ENCODE results near the gene CD79B. TPM values are rescaled to one million over a fixed set of nuclear protein-coding genes. Genes with fewer than 3 reads are reported as not detected.

Gene CD79B
- total and polyA plus RNA-seq, 12 donors, result 0.69 to 4.5 (median 2.2) TPM; not detected in 1

DNA sequence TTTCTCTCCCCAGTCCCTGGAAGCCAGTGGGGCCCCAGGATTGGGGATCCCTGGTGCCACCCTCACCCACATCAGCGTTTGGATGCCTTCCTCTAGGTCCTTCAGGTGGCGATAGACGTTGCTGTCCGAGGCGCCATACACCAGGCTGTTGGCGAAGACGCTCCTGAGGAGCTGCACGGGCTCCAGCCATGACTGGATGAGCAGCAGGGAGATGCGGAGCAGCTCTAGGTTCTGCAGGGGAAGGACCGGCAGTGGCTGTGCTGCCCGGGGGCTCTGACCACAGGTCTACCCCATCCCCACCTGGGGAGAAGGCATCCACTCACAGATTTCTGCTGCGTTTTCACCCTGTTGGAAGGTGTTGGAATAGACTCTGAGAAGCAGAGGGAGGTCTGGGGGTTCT lies 51.4 kb downstream of the CD79B start:
- H3K4me3 ChIP-seq, result no peak overlapping the region
- H3K27ac ChIP-seq, result no peak overlapping the region
- WGBS, 4 donors, result 85 to 92% (median 88%) methylated on average over 4 to 12 of the region's 12 CpGs
- H3K9me3 ChIP-seq (replicated peaks in 1 of 3), result no peaks in the 10 kb centered on the region
- DNase-seq, result no peak
- intact Hi-C loops (cut with DNase I), result no loop called here
- TF ChIP-seq, protein P1, sequence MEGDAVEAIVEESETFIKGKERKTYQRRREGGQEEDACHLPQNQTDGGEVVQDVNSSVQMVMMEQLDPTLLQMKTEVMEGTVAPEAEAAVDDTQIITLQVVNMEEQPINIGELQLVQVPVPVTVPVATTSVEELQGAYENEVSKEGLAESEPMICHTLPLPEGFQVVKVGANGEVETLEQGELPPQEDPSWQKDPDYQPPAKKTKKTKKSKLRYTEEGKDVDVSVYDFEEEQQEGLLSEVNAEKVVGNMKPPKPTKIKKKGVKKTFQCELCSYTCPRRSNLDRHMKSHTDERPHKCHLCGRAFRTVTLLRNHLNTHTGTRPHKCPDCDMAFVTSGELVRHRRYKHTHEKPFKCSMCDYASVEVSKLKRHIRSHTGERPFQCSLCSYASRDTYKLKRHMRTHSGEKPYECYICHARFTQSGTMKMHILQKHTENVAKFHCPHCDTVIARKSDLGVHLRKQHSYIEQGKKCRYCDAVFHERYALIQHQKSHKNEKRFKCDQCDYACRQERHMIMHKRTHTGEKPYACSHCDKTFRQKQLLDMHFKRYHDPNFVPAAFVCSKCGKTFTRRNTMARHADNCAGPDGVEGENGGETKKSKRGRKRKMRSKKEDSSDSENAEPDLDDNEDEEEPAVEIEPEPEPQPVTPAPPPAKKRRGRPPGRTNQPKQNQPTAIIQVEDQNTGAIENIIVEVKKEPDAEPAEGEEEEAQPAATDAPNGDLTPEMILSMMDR (IDR thresholded peaks at IDR 0.05), result no peak
- no peak for TF ChIP-seq POLR2A (IDR thresholded peaks at IDR 0.05)
- no peaks in the 10 kb centered on the region for H3K27me3 ChIP-seq
- H3K36me3 ChIP-seq (replicated peaks in 1 of 2), result no peaks in the 10 kb centered on the region
- no peaks in the 10 kb centered on the region for H3K4me1 ChIP-seq (replicated peaks in 1 of 2)

Small RNA genes lying within 50 kb of the gene (small RNA-seq; reads per million reads assigned to genes)
- 0 reads per million in 2 donors for gene AC040958.1
- gene AC127029.1, result 0 reads per million in 2 donors
- 0 reads per million in 2 donors for gene GH1

Other genes with a start within 250 kb of the CD79B start
- gene LIMD2, start 232.2 kb downstream of the CD79B start, total RNA-seq, result 10 to 100 TPM in 7 of 9 donors, 1 to 10 TPM in 2; 6.3 to 20.1 (median 11.9) TPM
- 10 to 100 TPM in 2 of 3 donors, 1 to 10 TPM in 1; 2.5 to 76.3 (median 34.6) TPM for gene LIMD2, start 232.2 kb downstream of the CD79B start, polyA plus RNA-seq
- 10 to 100 TPM; 16.7 to 91.1 (median 37.4) TPM for gene STRADA, start 190.5 kb downstream of the CD79B start, total RNA-seq
- 10 to 100 TPM; 34.5 to 67.6 (median 53.9) TPM for gene STRADA, start 190.5 kb downstream of the CD79B start, polyA plus RNA-seq
- 100 to 1,000 TPM in 4 of 9 donors, 10 to 100 TPM in 5; 46.8 to 148 (median 98.1) TPM for gene CCDC47, start 158.7 kb downstream of the CD79B start, total RNA-seq
- 100 to 1,000 TPM in 1 of 3 donors, 10 to 100 TPM in 2; 24.2 to 216 (median 29.0) TPM for gene CCDC47, start 158.7 kb downstream of the CD79B start, polyA plus RNA-seq
- gene DDX42, start 158.2 kb downstream of the CD79B start, total RNA-seq, result 10 to 100 TPM; 45.0 to 99.8 (median 82.5) TPM
- gene DDX42, start 158.2 kb downstream of the CD79B start, polyA plus RNA-seq, result 100 to 1,000 TPM in 1 of 3 donors, 10 to 100 TPM in 2; 80.3 to 109 (median 88.8) TPM
- 100 to 1,000 TPM in 5 of 9 donors, 10 to 100 TPM in 4; 64.1 to 167 (median 125) TPM for gene PSMC5, start 104.9 kb downstream of the CD79B start, total RNA-seq
- 100 to 1,000 TPM; 232 to 273 (median 247) TPM for gene PSMC5, start 104.9 kb downstream of the CD79B start, polyA plus RNA-seq
- gene FTSJ3, start 104.7 kb downstream of the CD79B start, total RNA-seq, result 10 to 100 TPM; 32.4 to 56.1 (median 42.9) TPM
- gene FTSJ3, start 104.7 kb downstream of the CD79B start, polyA plus RNA-seq, result 10 to 100 TPM; 19.4 to 54.1 (median 44.9) TPM
- 100 to 1,000 TPM in 4 of 9 donors, 10 to 100 TPM in 5; 41.9 to 185 (median 85.0) TPM for gene SMARCD2, start 89.6 kb downstream of the CD79B start, total RNA-seq
- gene SMARCD2, start 89.6 kb downstream of the CD79B start, polyA plus RNA-seq, result 10 to 100 TPM; 43.1 to 53.7 (median 52.7) TPM
- gene CSH2, start 58.7 kb downstream of the CD79B start, total RNA-seq, result under 1 TPM in 1 of 9 donors, not detected in 8; 0.61 TPM
- not detected for gene CSH2, start 58.7 kb downstream of the CD79B start, polyA plus RNA-seq
- gene GH2, start 50.4 kb downstream of the CD79B start, total RNA-seq, result not detected
- gene GH2, start 50.4 kb downstream of the CD79B start, polyA plus RNA-seq, result not detected
- 1 to 10 TPM in 1 of 9 donors, not detected in 8; 1.4 TPM for gene CSH1, start 35.8 kb downstream of the CD79B start, total RNA-seq
- not detected for gene CSH1, start 35.8 kb downstream of the CD79B start, polyA plus RNA-seq
- not detected for gene CSHL1, start 21.1 kb downstream of the CD79B start, total RNA-seq
- not detected for gene CSHL1, start 21.1 kb downstream of the CD79B start, polyA plus RNA-seq
- not detected for gene GH1, start 13.5 kb downstream of the CD79B start, total RNA-seq
- not detected for gene GH1, start 13.5 kb downstream of the CD79B start, polyA plus RNA-seq
- 1 to 10 TPM in 8 of 9 donors, under 1 TPM in 1; 0.30 to 4.2 (median 1.5) TPM for gene SCN4A, start 40.6 kb upstream of the CD79B start, total RNA-seq
- gene SCN4A, start 40.6 kb upstream of the CD79B start, polyA plus RNA-seq, result 1 to 10 TPM in 2 of 3 donors, under 1 TPM in 1; 0.42 to 1.9 (median 1.4) TPM
- 1 to 10 TPM in 1 of 9 donors, under 1 TPM in 6, not detected in 2; 0.26 to 1.8 (median 0.57) TPM for gene PRR29, start 66.0 kb upstream of the CD79B start, total RNA-seq
- gene PRR29, start 66.0 kb upstream of the CD79B start, polyA plus RNA-seq, result under 1 TPM; 0.05 to 0.72 (median 0.71) TPM
- gene ICAM2, start 88.3 kb upstream of the CD79B start, total RNA-seq, result 10 to 100 TPM; 16.6 to 42.2 (median 18.7) TPM
- 10 to 100 TPM in 2 of 3 donors, 1 to 10 TPM in 1; 9.6 to 40.5 (median 35.0) TPM for gene ICAM2, start 88.3 kb upstream of the CD79B start, polyA plus RNA-seq
- 100 to 1,000 TPM in 5 of 9 donors, 10 to 100 TPM in 4; 40.4 to 205 (median 111) TPM for gene ERN1, start 197.8 kb upstream of the CD79B start, total RNA-seq
- 10 to 100 TPM; 31.9 to 52.4 (median 32.6) TPM for gene ERN1, start 197.8 kb upstream of the CD79B start, polyA plus RNA-seq